Daoy (cell line): Measurements from ENCODE around the gene MSANTD4. TPM values are rescaled to one million over a fixed set of nuclear protein-coding genes. Genes with fewer than 3 reads are reported as not detected.
A peak's percentile ranks its signal among the peaks of the same experiment; 100 is the strongest.
"Not testable (repeated sequence)": the region's sequence is repeated elsewhere in the genome, so short reads cannot be mapped to it uniquely, and the experiment has no call there.

Source experiments
- DNase-seq: peaks from one replicate; pipeline ENCODE4 v3.0.0-alpha.2; 2015; ENCODE audit warnings: low read depth
- total RNA-seq: library from RNA; depleted of rRNA; stranded (reverse); fragments of >200 nt; shearing (Covaris generic); gene quantifications from 2 replicates; pipeline ENCODE4 v1.2.3, GENCODE V29; 2014; rRNA removed

Gene MSANTD4
- total RNA-seq, 1 experiment from 2014 or later, result 10.6 TPM

- no peak for DNase-seq
Observed at GRCh38 chr11:106014035-106014434, 8.0 kb downstream of the MSANTD4 start.

- DNase-seq, result peak; percentile 41
Observed at GRCh38 chr11:106012744-106013143, 9.3 kb downstream of the MSANTD4 start.

GRCh38 chr11:106011481-106011880 is 10.6 kb downstream of the MSANTD4 start:
- DNase-seq, result no peak

GRCh38 chr11:106003094-106003493 is 18.9 kb downstream of the MSANTD4 start:
- not testable (repeated sequence) for DNase-seq

- no peak for DNase-seq
Observed at GRCh38 chr11:106001304-106002012, 20.6 kb downstream of the MSANTD4 start.

- no peak for DNase-seq
Observed at GRCh38 chr11:105991888-105992287, 30.2 kb downstream of the MSANTD4 start.

GRCh38 chr11:105989124-105989523 is 32.9 kb downstream of the MSANTD4 start:
- DNase-seq, result no peak

GRCh38 chr11:105988197-105988596 is 33.8 kb downstream of the MSANTD4 start:
- DNase-seq, result no peak

- no peak for DNase-seq
Observed at GRCh38 chr11:105986554-105986953, 35.5 kb downstream of the MSANTD4 start.

- no peak for DNase-seq
Observed at GRCh38 chr11:105979997-105980703, 41.9 kb downstream of the MSANTD4 start.

- no peak for DNase-seq
Observed at GRCh38 chr11:105975128-105975527, 46.9 kb downstream of the MSANTD4 start.

GRCh38 chr11:105969756-105970155 is 52.3 kb downstream of the MSANTD4 start:
- DNase-seq, result no peak

GRCh38 chr11:105968021-105968697 is 53.9 kb downstream of the MSANTD4 start:
- peak; percentile 41 for DNase-seq

- no peak for DNase-seq
Observed at GRCh38 chr11:105960252-105961245, 61.5 kb downstream of the MSANTD4 start.

Other genes starting within 250 kb of the MSANTD4 start
- 0.91 and 2.9 TPM in 2 replicates for gene KBTBD3, start 55.1 kb upstream of the MSANTD4 start, total RNA-seq
- gene AASDHPPT, start 55.4 kb upstream of the MSANTD4 start, total RNA-seq, result 72.8 and 87.9 TPM in 2 replicates